ENCODE results near the gene GRSF1.

GRSF1 gene

DNA sequence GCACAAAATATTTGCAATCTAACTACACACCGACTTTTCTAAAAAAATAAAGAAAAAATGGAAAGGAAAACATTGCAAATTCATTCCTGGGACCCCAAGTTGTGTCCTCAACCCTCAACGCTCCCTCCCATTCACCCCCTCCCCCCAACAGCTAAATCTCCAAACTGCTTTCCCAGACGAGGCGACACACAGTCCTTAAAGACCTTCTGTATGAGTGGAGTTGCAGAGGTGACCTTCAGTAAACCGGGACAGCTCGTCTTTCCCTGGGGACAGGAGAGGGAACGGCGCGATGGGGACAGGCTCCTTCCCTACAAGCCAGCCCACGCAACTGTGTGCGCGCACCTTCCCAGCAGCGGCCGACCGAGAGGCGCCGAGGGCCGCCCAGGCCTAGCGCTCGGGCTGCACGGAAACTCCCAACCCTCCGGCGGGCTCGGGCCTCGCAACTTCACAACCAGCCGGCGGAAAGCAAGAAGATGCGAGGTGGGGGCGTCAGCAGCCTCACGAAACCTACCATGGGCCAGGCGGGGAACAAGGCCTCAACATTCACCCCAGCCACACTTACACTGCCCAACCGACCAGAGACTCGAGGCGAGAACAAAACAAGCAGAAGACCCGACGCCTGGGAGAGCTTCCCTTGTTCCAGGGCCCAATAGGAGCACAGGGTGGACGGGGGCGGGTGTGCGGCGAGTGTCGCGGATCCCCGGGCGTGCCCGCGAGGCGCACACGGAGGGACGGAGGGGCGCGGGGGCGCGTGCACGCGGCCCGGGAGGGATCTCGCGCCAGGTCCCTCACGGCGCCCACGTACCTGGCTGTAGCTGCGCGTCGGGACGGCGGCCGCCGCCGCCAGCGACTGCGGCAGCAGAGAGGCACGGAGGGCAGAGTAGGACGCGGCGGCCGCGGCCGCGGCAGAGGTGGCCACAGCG lies 763 bp downstream of the GRSF1 start:
- no peaks in the 10 kb centered on the region for H3K27me3 ChIP-seq (ENCODE audit: insufficient read depth, low read length, poor library complexity)
- H3K79me2 ChIP-seq (ENCODE audit: insufficient read depth, low read length), result peaks cover 57% of the 10 kb centered on the region
- H3K36me3 ChIP-seq (ENCODE audit: insufficient read depth, low read length), result peaks cover 46% of the 10 kb centered on the region
- peak; percentile 75 for DNase-seq
- peaks cover 32% of the 10 kb centered on the region for H3K4me1 ChIP-seq (ENCODE audit: insufficient read depth, low read length)
- H3K27ac ChIP-seq (ENCODE audit: low read length), result peak overlapping the region; percentile 97
- peaks cover 49% of the 10 kb centered on the region for H4K20me1 ChIP-seq (ENCODE audit: insufficient read depth, low read length)
- TF ChIP-seq, protein P1, sequence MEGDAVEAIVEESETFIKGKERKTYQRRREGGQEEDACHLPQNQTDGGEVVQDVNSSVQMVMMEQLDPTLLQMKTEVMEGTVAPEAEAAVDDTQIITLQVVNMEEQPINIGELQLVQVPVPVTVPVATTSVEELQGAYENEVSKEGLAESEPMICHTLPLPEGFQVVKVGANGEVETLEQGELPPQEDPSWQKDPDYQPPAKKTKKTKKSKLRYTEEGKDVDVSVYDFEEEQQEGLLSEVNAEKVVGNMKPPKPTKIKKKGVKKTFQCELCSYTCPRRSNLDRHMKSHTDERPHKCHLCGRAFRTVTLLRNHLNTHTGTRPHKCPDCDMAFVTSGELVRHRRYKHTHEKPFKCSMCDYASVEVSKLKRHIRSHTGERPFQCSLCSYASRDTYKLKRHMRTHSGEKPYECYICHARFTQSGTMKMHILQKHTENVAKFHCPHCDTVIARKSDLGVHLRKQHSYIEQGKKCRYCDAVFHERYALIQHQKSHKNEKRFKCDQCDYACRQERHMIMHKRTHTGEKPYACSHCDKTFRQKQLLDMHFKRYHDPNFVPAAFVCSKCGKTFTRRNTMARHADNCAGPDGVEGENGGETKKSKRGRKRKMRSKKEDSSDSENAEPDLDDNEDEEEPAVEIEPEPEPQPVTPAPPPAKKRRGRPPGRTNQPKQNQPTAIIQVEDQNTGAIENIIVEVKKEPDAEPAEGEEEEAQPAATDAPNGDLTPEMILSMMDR (IDR thresholded peaks at IDR 0.05; ENCODE audit: borderline replicate concordance, extremely low read depth, low read length, poor library complexity, severe bottlenecking), result no peak
- TF ChIP-seq EZH2 (IDR thresholded peaks at IDR 0.05; ENCODE audit: borderline replicate concordance, low read depth, low read length, severe bottlenecking), result no peak
- H3K4me3 ChIP-seq (ENCODE audit: low read depth in 1 of 2, low read length in 2 of 2), result peak overlapping the region; percentile 98 to 99
- ATAC-seq (ENCODE audit: insufficient read depth, low read depth), result peak; percentile 67
- peak overlapping the region; percentile 99 for H3K9ac ChIP-seq (ENCODE audit: low read depth, low read length)
- no peaks in the 10 kb centered on the region for H3K9me3 ChIP-seq (ENCODE audit: insufficient read depth, low read length, severe bottlenecking)
- peak overlapping the region; percentile 83 for H3K4me2 ChIP-seq (ENCODE audit: insufficient read depth, low read length)
- peak overlapping the region; percentile 74 for H2AFZ ChIP-seq (ENCODE audit: low read depth, low read length)

- Histone ChIP-seq H3K79me2 (ENCODE audit: insufficient read depth, low read length) (peaks cover 64% of the 10 kb centered on the region), H3K4me2 (ENCODE audit: insufficient read depth, low read length) (peak overlapping the region; percentile 83), H3K9me3 (ENCODE audit: insufficient read depth, low read length, severe bottlenecking) (no peaks in the 10 kb centered on the region), H3K27me3 (ENCODE audit: insufficient read depth, low read length, poor library complexity) (no peaks in the 10 kb centered on the region), H3K4me3 (ENCODE audit: low read depth in 1 of 2, low read length in 2 of 2) (peak overlapping the region; percentile 98 to 99), H3K27ac (ENCODE audit: low read length) (peak overlapping the region; percentile 97), H3K36me3 (ENCODE audit: insufficient read depth, low read length) (peaks cover 53% of the 10 kb centered on the region), H4K20me1 (ENCODE audit: insufficient read depth, low read length) (peaks cover 53% of the 10 kb centered on the region), H3K4me1 (ENCODE audit: insufficient read depth, low read length) (peaks cover 32% of the 10 kb centered on the region), H3K9ac (ENCODE audit: low read depth, low read length) (peak overlapping the region; percentile 99), H2AFZ (ENCODE audit: low read depth, low read length) (no peak overlapping the region)
- TF ChIP-seq, protein P1 (IDR thresholded peaks at IDR 0.05; ENCODE audit: borderline replicate concordance, extremely low read depth, low read length, poor library complexity, severe bottlenecking), result no peak
- no peak for TF ChIP-seq EZH2 (IDR thresholded peaks at IDR 0.05; ENCODE audit: borderline replicate concordance, low read depth, low read length, severe bottlenecking)
- ATAC-seq (ENCODE audit: insufficient read depth, low read depth) (no peak), DNase-seq (no peak)
These were observed 1.5 kb downstream of the GRSF1 start for GRCh38 chr4:70838204-70838603.

DNA sequence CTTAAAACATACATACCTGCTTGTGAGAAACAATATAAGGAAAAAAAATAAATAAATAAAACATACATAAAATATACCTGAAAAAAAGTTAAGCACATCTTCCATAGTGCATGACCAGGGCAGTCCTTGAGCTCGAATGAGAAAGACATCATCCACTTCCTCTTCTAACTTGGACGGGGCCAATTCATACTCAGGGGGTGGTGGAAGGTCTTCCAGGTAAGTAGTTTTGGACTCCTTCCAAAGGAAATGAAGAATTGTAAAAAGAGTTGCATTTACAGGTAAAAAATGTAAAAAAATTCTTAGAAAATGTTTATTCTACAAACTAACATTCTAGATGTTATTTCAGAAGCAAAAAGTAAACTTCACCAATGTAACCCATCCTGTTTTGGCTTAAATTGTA lies 3.6 kb downstream of the GRSF1 start:
- peaks cover 65% of the 10 kb centered on the region for H4K20me1 ChIP-seq (ENCODE audit: insufficient read depth, low read length)
- H3K79me2 ChIP-seq (ENCODE audit: insufficient read depth, low read length), result peaks cover 84% of the 10 kb centered on the region
- H2AFZ ChIP-seq (ENCODE audit: low read depth, low read length), result no peak overlapping the region
- H3K4me2 ChIP-seq (ENCODE audit: insufficient read depth, low read length), result peak overlapping the region; percentile 83; the same call in 1 of the 2 replicates
- H3K9me3 ChIP-seq (ENCODE audit: insufficient read depth, low read length, severe bottlenecking), result no peaks in the 10 kb centered on the region
- no peak overlapping the region for H3K27ac ChIP-seq (ENCODE audit: low read length)
- no peak overlapping the region for H3K9ac ChIP-seq (ENCODE audit: low read depth, low read length)
- DNase-seq (no peak), ATAC-seq (ENCODE audit: insufficient read depth, low read depth) (no peak)
- peaks cover 74% of the 10 kb centered on the region for H3K36me3 ChIP-seq (ENCODE audit: insufficient read depth, low read length)
- peaks cover 32% of the 10 kb centered on the region for H3K4me1 ChIP-seq (ENCODE audit: insufficient read depth, low read length)
- TF ChIP-seq, protein P1 (IDR thresholded peaks at IDR 0.05; ENCODE audit: borderline replicate concordance, extremely low read depth, low read length, poor library complexity, severe bottlenecking), result no peak
- TF ChIP-seq EZH2 (IDR thresholded peaks at IDR 0.05; ENCODE audit: borderline replicate concordance, low read depth, low read length, severe bottlenecking), result no peak
- no peaks in the 10 kb centered on the region for H3K27me3 ChIP-seq (ENCODE audit: insufficient read depth, low read length, poor library complexity)
- H3K4me3 ChIP-seq (ENCODE audit: low read depth in 1 of 2, low read length in 2 of 2), result peak overlapping the region in 1 of 2 experiments; percentile 98; a peak in 1 of 4 replicates
